Skin epidermis (tissue), 12 donors: ENCODE results near the gene LRMDA.

ENCODE experiments used
- H3K27ac ChIP-seq, 21 experiments: fragments of 200-600 bp; sonication (generic) in 11 of 21; one replicate each; pipeline ENCODE4 v1.5.0; 2020; ENCODE audit warnings: mild to moderate bottlenecking in 3 of 21, inconsistent platforms in 2 of 21, moderate library complexity in 2 of 21
- H3K4me3 ChIP-seq, 7 experiments: fragments of 200-600 bp; sonication (generic) in 2 of 7; one replicate each; pipeline ENCODE4 v1.5.0; 2020; ENCODE audit warnings: inconsistent platforms in 2 of 7, mild to moderate bottlenecking in 2 of 7, moderate library complexity in 1 of 7

LRMDA gene

DNA sequence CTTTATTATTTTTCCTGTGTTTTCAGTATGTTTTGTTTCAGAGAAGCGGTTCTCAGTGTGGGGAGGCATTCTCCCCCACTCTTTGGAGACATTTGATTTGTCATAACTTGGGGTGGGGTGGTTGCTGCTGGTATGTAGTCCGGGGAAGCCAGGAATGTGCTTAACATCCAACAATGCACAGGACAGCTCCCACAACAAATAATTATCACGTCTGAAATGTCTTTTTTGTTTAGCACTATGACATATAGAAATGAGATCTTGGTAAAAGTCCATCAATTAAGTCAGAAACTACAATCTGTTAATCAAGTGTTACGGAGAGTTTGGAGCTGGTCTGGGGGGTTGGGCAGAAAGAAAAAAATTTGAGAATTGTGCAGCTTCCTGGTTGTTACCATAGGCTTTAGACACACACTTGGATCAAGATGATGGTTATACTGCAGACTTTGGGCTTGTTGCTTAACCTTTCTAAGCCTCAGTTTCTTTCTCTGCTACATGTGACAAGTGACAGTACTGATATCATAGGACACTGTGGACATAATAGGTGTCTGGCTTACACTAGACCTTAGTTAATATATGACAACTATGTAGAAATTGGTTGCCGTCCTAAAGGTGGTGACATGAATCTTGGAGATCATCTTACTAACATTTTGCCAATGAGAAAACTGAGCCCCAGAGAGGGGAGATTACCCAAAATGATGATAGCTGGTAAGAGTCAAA is 113.7 kb downstream of the LRMDA start:
- H3K27ac ChIP-seq: peak overlapping the region in 2 of 21 experiments; percentile 9 to 45
- no peak overlapping the region for H3K4me3 ChIP-seq

DNA sequence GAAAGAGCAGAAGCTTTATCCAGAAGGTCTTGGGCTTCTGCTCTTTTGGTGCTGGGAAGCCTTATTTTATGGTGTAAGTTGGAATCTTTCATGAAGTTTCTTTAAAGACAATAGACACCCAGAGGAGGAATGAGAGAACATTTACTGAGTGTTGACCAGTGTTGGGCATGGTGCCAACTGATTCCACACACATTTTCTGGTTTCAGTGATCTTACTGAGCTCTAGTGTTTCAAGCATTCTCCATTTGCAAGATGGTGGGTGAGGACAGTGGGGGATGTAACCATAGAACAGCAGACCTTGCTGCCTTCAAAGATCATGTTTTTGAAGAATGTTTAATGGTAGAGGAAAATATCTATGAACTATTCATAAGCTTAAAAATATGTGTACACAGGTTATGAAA is 114.6 kb downstream of the LRMDA start:
- H3K4me3 ChIP-seq: no peak overlapping the region

DNA sequence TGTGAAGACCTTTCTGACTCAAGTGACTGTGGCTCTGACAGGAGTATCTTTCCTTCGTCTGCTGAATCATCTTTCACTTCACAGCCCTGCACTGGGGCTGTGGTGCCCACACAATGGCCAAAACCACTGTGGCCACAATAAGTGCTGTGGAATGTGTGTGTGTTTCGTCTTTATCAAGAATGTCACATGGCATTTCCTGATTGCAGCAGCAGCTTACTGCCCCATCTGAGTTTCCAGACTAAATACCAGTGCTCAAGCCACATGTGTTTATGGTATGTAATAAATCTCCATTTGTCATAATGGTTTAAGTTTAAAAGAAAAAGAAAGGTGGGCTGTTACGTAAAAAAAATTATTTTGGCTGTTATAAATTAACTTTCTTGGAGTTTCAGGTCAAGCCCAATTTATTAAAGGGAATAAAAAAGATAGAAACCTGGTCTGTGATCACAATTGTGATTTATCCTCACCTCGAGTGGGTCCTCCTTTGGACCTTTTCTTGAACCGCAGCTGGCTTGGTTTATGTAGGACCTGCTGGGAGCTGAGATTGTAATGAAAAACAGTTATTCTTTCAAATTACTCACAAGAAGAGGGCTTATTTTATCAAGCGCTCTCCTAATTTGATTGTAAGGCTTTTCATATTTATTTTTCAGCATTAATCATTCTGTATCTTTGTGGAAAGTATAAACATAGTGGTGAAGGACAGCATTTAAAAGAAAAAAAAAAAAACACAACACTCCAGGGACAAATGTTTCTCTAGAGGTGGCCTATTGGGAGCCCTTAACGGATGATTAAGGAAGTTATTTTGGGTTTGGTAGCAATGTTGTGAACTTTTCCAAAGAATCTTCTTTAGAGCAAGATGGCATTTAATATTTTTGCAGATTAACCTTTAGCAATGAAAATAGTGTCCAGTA is 116.2 kb downstream of the LRMDA start:
- Histone ChIP-seq H3K27ac (peak overlapping the region in 3 of 21 experiments; percentile 18 to 51 (median 35)), H3K4me3 (no peak overlapping the region)

More for the DNA sequence above, 114.6 kb downstream of the LRMDA start:
- H3K27ac ChIP-seq: no peak overlapping the region

DNA sequence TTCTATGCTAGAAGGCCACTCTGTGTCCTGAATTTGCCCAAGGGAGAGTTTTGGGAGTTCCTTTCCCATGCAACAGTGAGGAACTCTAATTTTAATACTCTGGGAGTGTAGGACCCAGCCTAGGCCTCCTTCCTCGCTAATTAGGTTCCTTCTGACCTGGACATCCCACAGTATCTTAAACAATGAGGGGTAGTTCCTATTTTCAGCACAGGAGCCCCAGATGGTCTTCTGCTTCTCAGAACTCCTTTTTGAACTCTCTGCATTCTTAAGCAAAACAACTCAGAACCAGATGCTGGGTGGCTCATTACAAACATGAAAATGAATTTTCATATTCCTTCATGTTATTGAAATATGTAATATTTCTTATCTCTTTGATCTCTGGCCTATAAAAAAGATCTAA is 116.9 kb downstream of the LRMDA start:
- Histone ChIP-seq H3K4me3 (no peak overlapping the region), H3K27ac (peak overlapping the region in 3 of 21 experiments; percentile 18 to 35 (median 21))

DNA sequence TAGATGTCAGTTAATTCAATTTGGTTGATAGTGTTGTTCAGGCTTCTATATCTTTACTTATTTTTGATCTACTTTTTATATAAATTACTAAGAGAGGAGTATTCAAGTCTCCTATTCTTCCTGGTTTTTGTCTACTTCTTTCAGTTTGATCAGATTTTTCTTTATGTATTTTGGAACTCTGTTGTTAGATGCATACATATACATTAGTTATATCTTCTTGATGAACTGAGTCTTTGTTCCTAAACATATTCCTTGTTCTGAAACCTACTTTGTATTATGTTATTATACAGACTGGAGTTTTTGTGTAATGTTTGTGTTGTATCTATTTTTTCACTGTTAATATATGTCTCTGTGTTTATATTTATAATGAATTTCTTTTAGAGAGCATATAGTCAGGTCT is 118.8 kb downstream of the LRMDA start:
- H3K4me3 ChIP-seq: no peak overlapping the region
- H3K27ac ChIP-seq: no peak overlapping the region

DNA sequence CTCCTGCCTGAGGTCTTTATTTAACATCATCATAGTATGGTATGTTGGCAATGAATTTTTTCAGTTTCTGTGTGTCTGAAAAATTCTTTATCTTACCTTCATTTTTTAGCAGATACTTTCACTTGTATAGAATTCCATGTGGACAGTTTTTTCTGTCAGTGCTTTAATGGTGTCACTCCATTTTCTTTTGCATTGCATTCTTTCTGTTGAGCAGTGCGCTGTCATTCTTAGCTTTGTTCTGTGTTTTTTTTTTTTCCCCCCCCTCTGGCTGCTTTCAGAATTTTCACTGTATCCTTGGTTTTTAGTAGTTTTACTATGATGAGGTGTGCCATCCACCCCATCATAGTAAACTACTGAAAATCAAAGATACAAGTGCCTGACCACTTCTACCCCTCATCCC is 120.7 kb downstream of the LRMDA start:
- H3K27ac ChIP-seq: no peak overlapping the region
- no peak overlapping the region for H3K4me3 ChIP-seq

DNA sequence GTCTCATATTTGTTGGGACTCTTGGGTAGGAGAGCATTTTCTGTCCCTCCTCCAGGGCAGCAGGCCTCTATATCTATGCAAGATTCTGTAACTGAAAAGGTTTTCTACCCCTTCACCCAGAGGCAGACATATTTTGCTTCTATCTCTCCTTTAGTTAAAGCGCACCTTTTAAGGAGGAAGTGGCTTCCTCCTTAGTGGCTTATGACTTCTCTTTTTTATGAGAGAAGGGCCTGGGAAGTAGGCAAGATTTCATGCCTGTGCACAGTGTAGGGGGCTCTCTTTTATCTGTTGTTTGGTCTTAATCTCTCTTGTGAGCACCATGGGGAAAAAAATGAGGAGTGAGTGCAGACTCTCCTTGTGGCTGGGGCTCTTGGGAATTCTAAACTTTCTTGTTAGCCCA is 122.1 kb downstream of the LRMDA start:
- H3K4me3 ChIP-seq: no peak overlapping the region
- H3K27ac ChIP-seq: no peak overlapping the region

DNA sequence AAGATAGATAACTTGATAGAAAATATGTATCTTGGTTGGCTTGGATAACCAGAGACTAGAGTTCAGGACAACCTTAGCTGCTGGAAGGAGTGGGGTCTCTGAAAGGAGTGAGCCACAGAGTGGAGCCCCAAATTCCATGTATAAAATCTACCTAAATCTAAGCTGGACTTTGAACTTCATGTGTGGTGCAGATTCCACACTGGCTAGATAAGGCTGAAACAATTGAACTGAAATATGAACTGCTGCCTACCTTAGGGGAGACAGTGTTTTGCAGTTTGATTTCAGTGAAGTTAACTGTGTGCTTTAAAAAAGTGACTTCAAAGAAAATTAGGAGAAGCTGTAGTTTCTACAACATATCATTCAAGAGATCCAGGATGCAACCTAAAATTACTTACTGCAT is 123.9 kb downstream of the LRMDA start:
- Histone ChIP-seq H3K27ac (no peak overlapping the region), H3K4me3 (no peak overlapping the region)

DNA sequence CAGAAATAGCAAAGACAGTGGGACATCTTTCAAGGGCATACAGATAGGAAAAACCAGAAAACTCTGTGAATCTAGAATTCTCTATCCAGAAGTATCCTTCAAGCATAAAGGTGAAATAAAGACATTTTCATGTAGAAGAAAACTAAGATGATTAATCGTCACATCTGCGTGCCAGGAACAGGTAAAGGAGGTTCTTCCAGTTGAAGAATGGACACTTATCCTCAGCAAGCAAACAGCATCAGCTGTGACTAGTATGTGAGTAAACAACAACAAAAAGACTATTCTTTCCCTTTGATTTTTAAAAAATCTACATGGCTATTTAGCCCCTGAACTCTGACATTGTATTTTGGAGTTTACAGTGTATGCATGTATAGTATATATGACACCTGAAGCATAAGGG is 124.9 kb downstream of the LRMDA start:
- no peak overlapping the region for H3K27ac ChIP-seq

DNA sequence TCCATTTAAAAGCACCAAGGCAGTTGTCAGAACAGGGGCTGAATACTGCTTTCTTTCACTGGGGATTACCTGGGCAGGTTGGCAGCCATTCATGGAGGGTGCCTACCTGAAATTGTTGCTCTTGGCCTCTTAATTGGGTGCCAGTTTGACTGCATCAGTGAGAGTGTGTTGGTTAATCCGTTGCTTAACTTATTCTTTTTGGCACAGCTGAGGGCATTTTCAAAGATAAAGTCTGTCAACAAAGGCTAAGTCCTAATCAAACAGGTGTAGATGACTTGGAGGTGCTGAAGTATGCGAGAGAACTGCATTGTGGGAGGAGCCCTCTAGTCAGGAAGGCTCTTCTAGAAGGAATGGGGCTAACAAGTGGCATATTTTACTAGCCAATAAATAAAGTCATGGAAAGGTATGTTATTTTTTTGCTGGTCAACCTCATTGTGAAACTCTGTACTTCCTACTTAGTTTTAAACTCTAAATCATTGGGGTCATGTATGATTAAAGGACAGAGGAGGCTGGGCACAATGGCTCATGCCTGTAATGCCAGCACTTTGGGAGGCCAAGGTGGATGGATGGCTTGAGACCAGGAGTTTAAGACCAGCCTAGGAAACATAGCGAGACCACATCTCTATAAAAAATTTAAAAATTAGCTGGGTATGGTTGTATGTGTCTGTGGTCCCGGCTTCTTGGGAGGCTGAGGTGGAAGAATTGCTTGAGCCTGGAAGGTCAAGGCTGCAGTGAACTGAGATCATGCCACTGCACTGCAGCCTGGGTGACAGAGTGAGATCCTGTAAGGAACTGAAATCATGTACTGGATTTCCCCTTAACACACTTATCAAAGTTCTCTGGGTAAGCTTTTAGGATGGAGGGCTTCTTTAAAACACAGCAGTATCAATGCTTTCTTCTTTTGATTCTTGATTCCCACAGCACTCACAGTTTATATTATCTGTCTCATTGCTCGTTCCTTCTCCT is 134.1 kb downstream of the LRMDA start:
- Histone ChIP-seq H3K27ac (no peak overlapping the region), H3K4me3 (no peak overlapping the region)

More for the DNA sequence above, 124.9 kb downstream of the LRMDA start:
- H3K4me3 ChIP-seq: no peak overlapping the region

DNA sequence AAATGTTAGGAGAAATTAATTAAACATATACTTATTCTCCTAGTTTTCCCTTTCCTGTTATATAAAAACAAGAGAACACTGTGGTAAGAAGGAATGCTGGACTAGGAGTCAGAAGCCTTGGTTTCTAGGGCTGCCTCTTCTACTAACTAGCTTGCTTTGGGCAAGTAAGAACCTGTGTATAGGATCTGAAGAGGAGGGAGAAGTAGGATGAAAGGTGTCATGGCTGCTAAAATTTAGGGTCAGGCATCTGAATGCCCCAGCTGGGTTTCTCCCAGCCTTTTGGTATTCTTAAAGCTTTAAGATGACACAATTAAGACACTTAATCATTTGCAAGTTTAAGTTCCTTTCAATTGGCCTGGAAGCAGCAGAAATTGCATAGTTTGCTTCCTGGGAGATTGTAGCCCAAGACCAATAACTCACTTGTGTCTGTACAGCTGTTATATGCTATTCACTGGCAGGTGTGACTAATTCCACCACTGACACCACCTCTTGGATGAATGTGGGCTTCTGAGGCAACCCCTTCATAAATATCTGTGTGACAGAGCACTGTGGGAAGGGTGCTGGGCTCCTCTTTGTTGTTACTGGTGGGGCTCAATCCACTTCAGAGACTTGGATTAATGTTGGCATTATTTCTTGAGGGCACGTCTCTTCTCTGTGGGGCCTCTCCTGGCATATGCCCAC is 137.2 kb downstream of the LRMDA start:
- Histone ChIP-seq H3K4me3 (no peak overlapping the region), H3K27ac (no peak overlapping the region)

DNA sequence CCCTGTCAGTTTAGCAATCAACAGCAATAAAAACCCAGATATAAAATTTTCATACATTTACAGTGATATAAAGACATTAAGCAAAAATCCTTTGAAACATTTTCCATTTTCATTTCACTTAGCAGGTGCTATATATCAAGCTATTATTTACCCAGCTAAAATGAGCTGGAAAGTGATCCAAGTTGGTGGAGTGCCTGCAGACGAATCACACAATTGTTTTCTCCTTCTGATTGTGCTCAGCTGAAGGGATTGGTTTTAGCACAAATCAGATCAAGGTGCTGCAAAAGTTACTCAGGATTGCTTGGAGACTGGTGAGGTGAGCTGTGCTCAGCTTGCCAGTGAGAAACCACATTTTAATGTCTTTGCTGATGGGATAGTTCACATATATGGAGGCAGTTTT is 138.1 kb downstream of the LRMDA start:
- Histone ChIP-seq H3K4me3 (no peak overlapping the region), H3K27ac (no peak overlapping the region)

DNA sequence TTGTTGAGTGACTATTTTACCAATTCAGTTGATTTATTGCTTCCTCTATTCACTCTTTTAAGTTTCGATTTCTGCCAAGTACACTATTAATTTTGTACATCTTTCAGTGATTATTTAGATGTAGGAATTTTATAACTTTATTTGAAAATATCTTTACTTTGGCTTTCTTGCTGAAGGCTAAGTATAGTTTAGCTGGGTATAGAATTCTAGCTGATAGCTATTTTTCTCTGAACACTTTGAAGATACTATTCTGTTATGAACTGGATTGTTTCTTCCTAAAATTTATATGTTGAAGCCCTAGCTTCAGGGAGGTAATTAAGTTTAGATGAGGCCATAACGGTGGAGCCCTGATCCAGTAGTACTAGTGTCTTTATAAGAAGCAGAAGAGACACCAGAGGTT is 141.1 kb downstream of the LRMDA start:
- no peak overlapping the region for H3K4me3 ChIP-seq
- H3K27ac ChIP-seq: no peak overlapping the region

DNA sequence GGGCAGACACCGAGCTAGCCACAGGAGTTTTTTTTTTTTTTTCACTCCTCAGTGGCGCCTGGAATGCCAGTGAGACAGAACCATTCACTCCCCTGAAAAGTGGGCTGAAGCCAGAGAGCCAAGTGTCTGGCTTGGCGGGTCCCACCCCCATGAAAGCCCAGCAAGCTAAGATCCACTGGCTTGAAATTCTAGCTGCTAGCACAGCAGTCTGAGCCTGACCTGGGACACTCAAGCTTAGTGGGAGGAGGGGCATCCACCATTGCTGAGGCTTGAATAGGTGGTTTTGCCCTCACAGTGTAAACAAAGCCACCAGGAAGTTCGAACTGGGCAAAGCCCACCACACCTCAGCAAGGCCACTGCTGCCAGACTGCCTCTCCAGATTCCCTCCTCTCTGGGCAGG is 144.5 kb downstream of the LRMDA start:
- no peak overlapping the region for H3K27ac ChIP-seq
- H3K4me3 ChIP-seq: no peak overlapping the region

DNA sequence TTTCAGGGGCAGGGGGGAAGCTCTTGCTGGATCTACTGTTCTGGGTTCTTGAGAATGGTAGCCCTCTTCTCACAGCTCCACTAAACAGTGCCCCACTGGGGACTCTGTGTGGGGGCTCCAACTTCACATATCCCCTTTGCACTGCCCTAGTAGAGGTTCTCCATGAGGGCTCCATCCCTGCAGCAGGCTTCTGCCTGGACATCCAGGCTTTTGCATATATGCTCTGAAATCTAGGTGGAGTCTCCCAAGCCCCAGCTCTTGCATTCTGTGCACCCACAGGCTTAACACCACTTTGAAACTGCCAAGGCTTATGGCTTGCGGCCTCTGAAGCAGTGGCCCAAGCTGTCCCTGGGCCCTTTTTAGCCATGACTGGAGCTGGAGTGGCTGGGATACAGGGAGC is 150.7 kb downstream of the LRMDA start:
- H3K4me3 ChIP-seq: no peak overlapping the region
- no peak overlapping the region for H3K27ac ChIP-seq

DNA sequence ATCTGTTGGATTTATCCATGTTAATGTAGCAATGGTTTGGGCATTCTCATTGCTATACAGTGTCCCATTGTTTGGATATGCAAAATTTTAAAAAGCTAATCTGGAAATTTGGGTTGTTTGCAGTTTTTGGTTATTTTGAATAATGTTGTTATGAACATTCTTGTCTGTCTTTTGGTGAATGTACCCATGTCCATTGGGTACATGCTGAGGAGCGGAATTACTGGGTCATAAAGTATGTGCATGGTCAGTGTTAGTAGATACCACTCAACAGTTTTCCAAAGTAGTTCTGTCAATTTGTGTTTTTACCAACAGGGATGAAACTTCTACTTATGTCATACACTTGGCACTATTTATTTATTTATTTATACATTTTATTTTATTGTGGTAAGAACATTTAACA is 153.9 kb downstream of the LRMDA start:
- no peak overlapping the region for H3K4me3 ChIP-seq
- H3K27ac ChIP-seq: no peak overlapping the region

DNA sequence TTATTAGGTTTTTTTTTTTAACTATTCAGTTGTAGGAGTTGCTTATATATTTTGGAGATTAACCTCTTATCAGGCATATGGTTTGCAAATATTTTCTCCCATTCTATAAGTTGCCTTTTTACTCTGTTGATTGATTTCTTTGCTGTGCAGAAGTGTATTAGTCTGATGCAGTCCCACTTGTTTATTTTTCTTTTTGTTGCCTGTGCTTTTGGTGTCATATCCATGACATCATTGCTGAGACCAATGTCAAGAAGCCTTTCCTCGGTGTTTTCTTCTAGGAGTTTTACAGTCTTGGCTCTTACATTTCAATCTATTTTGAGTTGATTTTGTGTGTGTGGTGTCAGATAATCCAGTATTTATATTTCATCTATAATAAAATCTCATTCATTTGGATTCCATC is 155.4 kb downstream of the LRMDA start:
- H3K27ac ChIP-seq: no peak overlapping the region
- H3K4me3 ChIP-seq: no peak overlapping the region

DNA sequence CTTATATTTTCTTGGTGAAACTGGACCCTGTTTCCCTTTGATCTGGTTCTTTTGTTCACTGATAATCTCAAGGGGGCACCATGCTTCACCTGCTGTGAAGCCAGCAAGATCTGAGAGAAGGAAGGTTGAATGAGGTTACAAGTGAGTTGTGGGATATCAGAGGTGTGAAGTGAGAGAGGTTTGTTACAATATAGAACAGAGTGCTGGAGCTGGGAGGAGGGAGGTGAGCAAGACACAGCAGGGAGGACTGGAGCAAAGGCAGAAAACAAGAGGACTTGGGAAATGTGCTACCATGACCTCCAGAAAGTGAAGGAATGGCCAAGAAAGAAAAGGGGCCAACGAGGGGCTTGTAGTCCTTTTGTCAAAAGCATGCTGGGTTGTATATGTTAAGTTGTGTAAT is 156.6 kb downstream of the LRMDA start:
- H3K27ac ChIP-seq: no peak overlapping the region
- H3K4me3 ChIP-seq: no peak overlapping the region

DNA sequence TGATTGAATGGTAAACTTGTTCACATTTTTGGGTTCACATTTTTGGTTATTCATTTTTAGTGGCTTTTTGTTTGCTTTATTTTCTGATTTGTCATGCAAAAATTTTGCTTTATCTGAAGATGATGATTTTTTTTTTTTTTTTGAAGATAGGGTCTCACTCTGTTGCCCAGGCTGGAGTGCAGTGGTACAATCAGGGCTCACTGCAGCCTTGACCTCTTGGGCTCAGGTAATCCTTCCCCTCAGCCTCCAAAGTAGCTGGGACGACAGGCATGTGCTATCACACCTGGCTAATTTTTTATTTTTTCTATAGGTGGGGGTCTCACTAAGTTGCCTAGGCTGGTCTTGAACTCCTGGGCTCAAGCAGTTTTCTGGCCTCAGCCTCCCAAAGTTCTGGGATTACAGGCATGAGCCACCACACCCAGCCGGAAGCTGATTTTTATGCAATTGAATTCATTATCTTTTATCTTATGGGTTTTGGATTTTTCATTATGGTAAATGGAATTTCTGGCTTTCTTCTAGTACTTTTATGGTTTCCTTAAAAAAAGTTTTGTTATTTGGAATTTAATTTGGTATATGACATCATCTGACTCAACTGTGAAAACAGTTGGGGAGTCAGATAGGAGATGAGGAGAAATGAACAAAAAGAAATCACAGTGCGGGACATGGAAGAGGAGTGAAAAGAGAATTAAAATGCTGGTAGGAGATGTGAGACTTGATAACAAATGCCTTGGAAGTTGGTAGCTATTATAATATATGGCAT is 158.7 kb downstream of the LRMDA start:
- Histone ChIP-seq H3K4me3 (no peak overlapping the region), H3K27ac (no peak overlapping the region)
